B cell (primary cell): Measurements from ENCODE around the gene COX17.

ENCODE experiments used
- CTCF ChIP-seq: fragments of 200-600 bp; IDR thresholded peaks from one replicate; pipeline ENCODE4 v1.8.0; 2022; ENCODE audit warnings: antibody characterized with exemption, mild to moderate bottlenecking
- EZH2 ChIP-seq: IDR thresholded peaks from 2 replicates; pipeline ENCODE4 v1.6.1; 2012; ENCODE audit warnings: borderline replicate concordance, low read depth, mild to moderate bottlenecking, moderate library complexity, low read length; ENCODE audit not compliant: insufficient read depth, poor library complexity, severe bottlenecking

DNA sequence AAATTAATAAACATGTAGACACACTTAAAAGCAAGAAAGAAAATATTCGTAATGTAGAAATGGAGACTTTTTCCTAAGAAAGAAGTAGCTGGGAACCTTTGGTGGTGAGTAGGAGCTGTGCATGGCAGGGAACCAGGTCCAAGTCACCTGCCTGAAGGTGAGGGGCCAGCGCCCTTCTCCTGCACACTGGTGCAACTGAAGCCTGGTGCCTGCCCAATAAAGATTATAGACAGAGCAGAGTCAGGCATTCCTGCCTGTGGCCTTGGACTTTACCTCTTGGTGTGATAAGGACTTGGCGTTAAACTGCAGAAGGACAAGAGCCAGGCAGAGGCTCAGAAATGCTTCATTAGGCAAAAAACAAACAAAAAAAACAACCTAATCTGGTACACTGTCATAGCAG is 39.8 kb upstream of the COX17 start:
- TF ChIP-seq CTCF (no peak), EZH2 (no peak)
